Gastrocnemius medialis (tissue), 4 donors: ENCODE data around the gene AFAP1L2. TPM values are rescaled to one million over a fixed set of nuclear protein-coding genes. Genes with fewer than 3 reads are reported as not detected.
A peak's percentile ranks its signal among the peaks of the same experiment; 100 is the strongest.

Experiments
- ATAC-seq, 2 donors: fragments of 150-250 bp; one replicate each; pipeline ENCODE4 v1.9.1; 2016
- DNase-seq, 2 donors: peaks; one replicate each; pipeline ENCODE4 v3.0.0-alpha.2; 2019
- H3K27ac ChIP-seq, 4 donors: fragments of 200-600 bp; sonication (generic); 1 replicate in 1 of 4; 2 replicates in 3 of 4; pipeline ENCODE4 v1.5.1; 2016 to 2018; ENCODE audit warnings: mild to moderate bottlenecking in 2 of 4, moderate library complexity in 1 of 4
- H3K27me3 ChIP-seq, 3 donors: fragments of 200-600 bp; sonication (generic) in 2 of 3; 1 replicate in 1 of 3; 2 replicates in 2 of 3; pipeline versions ENCODE4 v1.5.1 to v1.6.0; 2016 to 2019; ENCODE audit warnings: mild to moderate bottlenecking in 1 of 3, moderate library complexity in 1 of 3
- H3K36me3 ChIP-seq, 2 donors: fragments of 200-600 bp; sonication (generic) in 1 of 2; one replicate each; pipeline ENCODE4 v1.5.1; 2017 to 2018
- H3K4me1 ChIP-seq, 2 donors: fragments of 200-600 bp; sonication (generic) in 1 of 2; one replicate each; pipeline ENCODE4 v1.5.1; 2016 to 2017; ENCODE audit warnings: mild to moderate bottlenecking in 2 of 2
- H3K4me3 ChIP-seq, 4 donors: fragments of 200-600 bp; sonication (generic) in 3 of 4; 1 replicate in 1 of 4; 2 replicates in 3 of 4; pipeline ENCODE4 v1.5.1; 2016 to 2019; ENCODE audit warnings: mild to moderate bottlenecking in 2 of 4
- H3K9me3 ChIP-seq, 3 donors: fragments of 200-600 bp; sonication (generic) in 2 of 3; 1 replicate in 1 of 3; 2 replicates in 2 of 3; pipeline ENCODE4 v1.5.1; 2016 to 2019
- CTCF ChIP-seq, 5 experiments: fragments of 450-650 bp in 3 of 5; fragments of 200-600 bp in 2 of 5; sonication (generic) in 2 of 5; IDR thresholded peaks in 4 of 5; conservative IDR thresholded peaks in 1 of 5; 1 replicate in 4 of 5; 2 replicates in 1 of 5; pipeline ENCODE4 v1.5.1; 2016 to 2019; ENCODE audit warnings: antibody characterized with exemption in 5 of 5, mild to moderate bottlenecking in 3 of 5, moderate library complexity in 3 of 5
- POLR2A ChIP-seq, 2 donors: fragments of 450-650 bp; IDR thresholded peaks; one replicate each; pipeline ENCODE4 v1.6.1; 2017; ENCODE audit warnings: antibody characterized with exemption in 2 of 2, mild to moderate bottlenecking in 2 of 2, moderate library complexity in 2 of 2
- in situ Hi-C, 4 donors: fragments of 200-750 bp; cut with MboI; loops; one replicate each; pipeline versions ENCODE4 v1.15.0 to v1.8.0; 2017; ENCODE audit warnings: low sequenced_read_pairs in 4 of 4
- intact Hi-C: fragments of 100-400 bp; cut with DNase I; formaldehyde crosslinking; loops from one replicate; pipeline ENCODE4 v1.15.1; 2023; ENCODE audit warnings: low total_unique reads
- total RNA-seq, 4 donors: library from RNA; depleted of rRNA; stranded (reverse); fragments of >200 nt; gene quantifications; one replicate each; pipeline versions ENCODE4 v1.1.0 to v1.2.3, GENCODE V29; 2016

Gene AFAP1L2
- total RNA-seq, 4 donors from 2014 or later = 1.3 to 3.5 (median 2.1) TPM

GRCh38 chr10:114394531-114394930 is 9.8 kb downstream of the AFAP1L2 start:
- intact Hi-C loops = no loop called here
- peaks cover 4 to 11% of the 10 kb centered on the region in 2 donors for H3K4me1 ChIP-seq
- no peak overlapping the region for H3K27ac ChIP-seq
- in situ Hi-C loops = no loop called here
- H3K9me3 ChIP-seq = no peaks in the 10 kb centered on the region
- TF ChIP-seq CTCF (IDR thresholded peaks at IDR 0.05 in 4 of 5, conservative IDR thresholded peaks at IDR 0.05 in 1 of 5) = no peak
- TF ChIP-seq POLR2A (IDR thresholded peaks at IDR 0.05) = no peak
- no peak overlapping the region for H3K4me3 ChIP-seq
- no peak for ATAC-seq
- no peak for DNase-seq
- H3K36me3 ChIP-seq = no peaks in the 10 kb centered on the region
- peaks cover 4 to 20% (median 5%) of the 10 kb centered on the region in 3 donors for H3K27me3 ChIP-seq

DNA sequence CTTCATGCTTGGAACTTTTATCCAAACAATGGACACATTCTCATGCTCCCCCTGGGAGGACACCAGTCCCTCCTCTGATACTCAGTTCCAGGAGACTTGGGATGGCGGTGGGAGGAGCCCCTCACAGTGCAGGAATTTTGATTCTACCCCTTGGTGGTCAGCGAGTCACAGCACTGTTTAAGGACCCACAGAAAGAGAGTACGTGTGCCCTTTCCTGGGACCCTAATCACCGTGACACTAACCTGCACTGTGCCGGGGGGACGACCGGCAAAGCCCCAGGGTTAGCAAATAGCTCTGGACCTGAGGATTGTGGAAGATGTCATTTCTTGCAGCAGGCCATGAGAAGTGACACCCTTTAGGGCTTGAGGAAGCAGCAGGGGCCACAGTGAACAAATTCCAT is 10.4 kb downstream of the AFAP1L2 start:
- H3K4me3 ChIP-seq = no peak overlapping the region
- TF ChIP-seq POLR2A (IDR thresholded peaks at IDR 0.05) (no peak), CTCF (IDR thresholded peaks at IDR 0.05 in 4 of 5, conservative IDR thresholded peaks at IDR 0.05 in 1 of 5) (no peak)
- peaks cover 6 to 13% of the 10 kb centered on the region in 2 donors for H3K4me1 ChIP-seq
- intact Hi-C loops = no loop called here
- no peaks in the 10 kb centered on the region for H3K36me3 ChIP-seq
- peaks cover 3 to 17% (median 5%) of the 10 kb centered on the region in 3 donors for H3K27me3 ChIP-seq
- DNase-seq (no peak), ATAC-seq (no peak)
- peak overlapping the region in 1 of 4 donors; percentile 50 for H3K27ac ChIP-seq
- in situ Hi-C loops = no loop called here
- no peaks in the 10 kb centered on the region for H3K9me3 ChIP-seq

DNA sequence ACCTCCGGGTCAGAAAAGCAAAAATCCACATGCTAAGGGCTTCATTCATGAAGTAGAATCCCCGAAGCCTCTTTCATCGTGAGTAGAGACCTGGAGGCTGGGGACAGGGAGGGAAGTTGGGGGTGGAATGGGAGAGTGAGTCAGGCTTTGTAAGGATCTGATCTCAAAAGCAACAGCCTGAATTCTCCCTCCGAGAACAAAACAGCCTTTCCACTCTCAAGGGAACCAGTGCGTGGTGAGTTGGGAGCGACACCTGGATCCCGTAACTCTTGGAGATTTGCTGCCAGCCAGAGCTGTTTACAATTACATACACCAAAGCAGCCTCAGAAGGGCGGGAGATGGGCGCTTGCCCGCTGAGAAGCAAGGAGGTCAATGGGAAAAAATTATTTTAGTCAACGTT is 10.8 kb downstream of the AFAP1L2 start:
- H3K4me3 ChIP-seq = no peak overlapping the region
- ATAC-seq = no peak
- no peaks in the 10 kb centered on the region for H3K9me3 ChIP-seq
- peaks cover 6 to 13% of the 10 kb centered on the region in 2 donors for H3K4me1 ChIP-seq
- H3K36me3 ChIP-seq = no peaks in the 10 kb centered on the region
- no peak for DNase-seq
- intact Hi-C loops (no loop called here), in situ Hi-C loops (no loop called here)
- peaks cover 3 to 14% (median 5%) of the 10 kb centered on the region in 3 donors for H3K27me3 ChIP-seq
- TF ChIP-seq POLR2A (IDR thresholded peaks at IDR 0.05) (no peak), CTCF (IDR thresholded peaks at IDR 0.05 in 4 of 5, conservative IDR thresholded peaks at IDR 0.05 in 1 of 5) (no peak)
- peak overlapping the region in 1 of 4 donors; percentile 50 for H3K27ac ChIP-seq

- H3K27me3 ChIP-seq = peaks cover 3 to 11% (median 5%) of the 10 kb centered on the region in 3 donors
- H3K36me3 ChIP-seq = no peaks in the 10 kb centered on the region
- TF ChIP-seq POLR2A (IDR thresholded peaks at IDR 0.05) (no peak), CTCF (IDR thresholded peaks at IDR 0.05 in 4 of 5, conservative IDR thresholded peaks at IDR 0.05 in 1 of 5) (no peak)
- no peak for DNase-seq
- peaks cover 6 to 13% of the 10 kb centered on the region in 2 donors for H3K4me1 ChIP-seq
- in situ Hi-C loops = no loop called here
- no peak overlapping the region for H3K4me3 ChIP-seq
- no peak for ATAC-seq
- no peaks in the 10 kb centered on the region for H3K9me3 ChIP-seq
- H3K27ac ChIP-seq = peak overlapping the region in 1 of 4 donors; percentile 50
- intact Hi-C loops = no loop called here
These were observed 12.0 kb downstream of the AFAP1L2 start for GRCh38 chr10:114392112-114392835.
